Vagina (tissue), 2 donors: ENCODE measurements around the gene NCKAP1.

Experiments used
- POLR2A ChIP-seq, 2 donors: fragments of 450-650 bp; IDR thresholded peaks; one replicate each; pipeline ENCODE4 v1.6.1; 2017; ENCODE audit warnings: antibody characterized with exemption in 2 of 2, mild to moderate bottlenecking in 2 of 2, moderate library complexity in 2 of 2
- POLR2AphosphoS5 ChIP-seq, 2 donors: sonication (generic); formaldehyde crosslinking; IDR thresholded peaks; one replicate each; pipeline ENCODE4 v1.9.0; 2017; ENCODE audit warnings: antibody characterized with exemption in 2 of 2, mild to moderate bottlenecking in 2 of 2, low read depth in 1 of 2; ENCODE audit not compliant: insufficient read depth in 1 of 2
- TF ChIP-seq, protein P1 (sequence below), 3 experiments: fragments of 450-650 bp in 2 of 3; fragments of 200-600 bp in 1 of 3; sonication (generic) in 1 of 3; IDR thresholded peaks; one replicate each; pipeline ENCODE4 v1.5.1; 2017 to 2019; ENCODE audit warnings: antibody characterized with exemption in 3 of 3, mild to moderate bottlenecking in 2 of 3, moderate library complexity in 2 of 3

DNA sequence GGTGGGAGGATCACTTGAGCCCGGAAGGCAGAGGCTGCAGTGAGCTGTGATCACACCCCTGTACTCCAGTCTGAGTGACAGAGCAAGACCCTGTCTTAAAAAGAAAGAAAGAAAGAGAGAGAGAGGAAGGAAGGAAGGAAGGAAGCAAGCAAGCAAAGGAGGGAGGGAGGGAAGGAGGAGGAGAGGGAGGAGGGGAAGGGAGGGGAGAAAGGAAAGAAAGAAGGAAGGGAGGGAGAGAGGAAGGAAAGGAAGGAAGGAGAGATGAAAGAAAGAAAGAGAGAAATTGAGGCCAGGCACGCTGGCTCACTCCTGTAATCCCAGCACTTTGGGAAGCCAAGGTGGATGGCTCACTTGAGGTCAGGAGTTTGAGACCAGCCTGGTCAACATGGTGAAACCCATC is 2.3 kb upstream of the NCKAP1 start:
- TF ChIP-seq, protein P1, sequence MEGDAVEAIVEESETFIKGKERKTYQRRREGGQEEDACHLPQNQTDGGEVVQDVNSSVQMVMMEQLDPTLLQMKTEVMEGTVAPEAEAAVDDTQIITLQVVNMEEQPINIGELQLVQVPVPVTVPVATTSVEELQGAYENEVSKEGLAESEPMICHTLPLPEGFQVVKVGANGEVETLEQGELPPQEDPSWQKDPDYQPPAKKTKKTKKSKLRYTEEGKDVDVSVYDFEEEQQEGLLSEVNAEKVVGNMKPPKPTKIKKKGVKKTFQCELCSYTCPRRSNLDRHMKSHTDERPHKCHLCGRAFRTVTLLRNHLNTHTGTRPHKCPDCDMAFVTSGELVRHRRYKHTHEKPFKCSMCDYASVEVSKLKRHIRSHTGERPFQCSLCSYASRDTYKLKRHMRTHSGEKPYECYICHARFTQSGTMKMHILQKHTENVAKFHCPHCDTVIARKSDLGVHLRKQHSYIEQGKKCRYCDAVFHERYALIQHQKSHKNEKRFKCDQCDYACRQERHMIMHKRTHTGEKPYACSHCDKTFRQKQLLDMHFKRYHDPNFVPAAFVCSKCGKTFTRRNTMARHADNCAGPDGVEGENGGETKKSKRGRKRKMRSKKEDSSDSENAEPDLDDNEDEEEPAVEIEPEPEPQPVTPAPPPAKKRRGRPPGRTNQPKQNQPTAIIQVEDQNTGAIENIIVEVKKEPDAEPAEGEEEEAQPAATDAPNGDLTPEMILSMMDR (IDR thresholded peaks at IDR 0.05): no peak
- TF ChIP-seq POLR2AphosphoS5 (IDR thresholded peaks at IDR 0.05; ENCODE audit: insufficient read depth in 1 of 2, low read depth in 1 of 2) (no peak), POLR2A (IDR thresholded peaks at IDR 0.05) (no peak)
